ENCODE measurements around the gene CAMKMT. TPM values are rescaled to one million over a fixed set of nuclear protein-coding genes. Genes with fewer than 3 reads are reported as not detected.

Gene CAMKMT
- total RNA-seq, 1 experiment from 2014 or later, result 6.2 TPM

- in situ Hi-C loops (cut with HindIII; ENCODE audit: low pct_unique_long_range_greater_than_20kb, low sequenced_read_pairs), result no loop called here
- DNase-seq (ENCODE audit: low read depth), result no peak
Observed at GRCh38 chr2:44599130-44599529, 237.4 kb downstream of the CAMKMT start.

- DNase-seq (ENCODE audit: low read depth), result no peak
- in situ Hi-C loops (cut with HindIII; ENCODE audit: low pct_unique_long_range_greater_than_20kb, low sequenced_read_pairs), result no loop called here
Observed at GRCh38 chr2:44602446-44602845, 240.7 kb downstream of the CAMKMT start.

- no peak for DNase-seq (ENCODE audit: low read depth)
- in situ Hi-C loops (cut with HindIII; ENCODE audit: low pct_unique_long_range_greater_than_20kb, low sequenced_read_pairs), result no loop called here
Observed at GRCh38 chr2:44605511-44605910, 243.8 kb downstream of the CAMKMT start.

- no peak for DNase-seq (ENCODE audit: low read depth)
- in situ Hi-C loops (cut with HindIII; ENCODE audit: low pct_unique_long_range_greater_than_20kb, low sequenced_read_pairs), result no loop called here
Observed at GRCh38 chr2:44612276-44612675, 250.5 kb downstream of the CAMKMT start.

GRCh38 chr2:44614940-44615339 lies 253.2 kb downstream of the CAMKMT start:
- in situ Hi-C loops (cut with HindIII; ENCODE audit: low pct_unique_long_range_greater_than_20kb, low sequenced_read_pairs), result no loop called here
- DNase-seq (ENCODE audit: low read depth), result no peak

- in situ Hi-C loops (cut with HindIII; ENCODE audit: low pct_unique_long_range_greater_than_20kb, low sequenced_read_pairs), result no loop called here
Observed at GRCh38 chr2:44615950-44616518, 254.3 kb downstream of the CAMKMT start.

GRCh38 chr2:44616667-44617155 lies 255.0 kb downstream of the CAMKMT start:
- in situ Hi-C loops (cut with HindIII; ENCODE audit: low pct_unique_long_range_greater_than_20kb, low sequenced_read_pairs), result no loop called here
- no peak for DNase-seq (ENCODE audit: low read depth)

More at GRCh38 chr2:44615950-44616518, 254.3 kb downstream of the CAMKMT start:
- DNase-seq (ENCODE audit: low read depth), result peak; percentile 50

GRCh38 chr2:44618251-44619023 lies 256.7 kb downstream of the CAMKMT start:
- in situ Hi-C loops (cut with HindIII; ENCODE audit: low pct_unique_long_range_greater_than_20kb, low sequenced_read_pairs), result no loop called here
- DNase-seq (ENCODE audit: low read depth), result no peak

GRCh38 chr2:44620189-44620990 lies 258.6 kb downstream of the CAMKMT start:
- in situ Hi-C loops (cut with HindIII; ENCODE audit: low pct_unique_long_range_greater_than_20kb, low sequenced_read_pairs), result no loop called here
- DNase-seq (ENCODE audit: low read depth), result peak; percentile 90

GRCh38 chr2:44623622-44624351 lies 262.0 kb downstream of the CAMKMT start:
- no peak for DNase-seq (ENCODE audit: low read depth)
- in situ Hi-C loops (cut with HindIII; ENCODE audit: low pct_unique_long_range_greater_than_20kb, low sequenced_read_pairs), result no loop called here

- no peak for DNase-seq (ENCODE audit: low read depth)
- in situ Hi-C loops (cut with HindIII; ENCODE audit: low pct_unique_long_range_greater_than_20kb, low sequenced_read_pairs), result no loop called here
Observed at GRCh38 chr2:44628297-44628696, 266.6 kb downstream of the CAMKMT start.

GRCh38 chr2:44632931-44633689 lies 271.4 kb downstream of the CAMKMT start:
- DNase-seq (ENCODE audit: low read depth), result no peak
- in situ Hi-C loops (cut with HindIII; ENCODE audit: low pct_unique_long_range_greater_than_20kb, low sequenced_read_pairs), result no loop called here

GRCh38 chr2:44635725-44636124 lies 274.0 kb downstream of the CAMKMT start:
- in situ Hi-C loops (cut with HindIII; ENCODE audit: low pct_unique_long_range_greater_than_20kb, low sequenced_read_pairs), result no loop called here
- no peak for DNase-seq (ENCODE audit: low read depth)

- no peak for DNase-seq (ENCODE audit: low read depth)
- in situ Hi-C loops (cut with HindIII; ENCODE audit: low pct_unique_long_range_greater_than_20kb, low sequenced_read_pairs), result no loop called here
Observed at GRCh38 chr2:44638649-44639048, 276.9 kb downstream of the CAMKMT start.

- no peak for DNase-seq (ENCODE audit: low read depth)
- in situ Hi-C loops (cut with HindIII; ENCODE audit: low pct_unique_long_range_greater_than_20kb, low sequenced_read_pairs), result no loop called here
Observed at GRCh38 chr2:44639399-44639798, 277.7 kb downstream of the CAMKMT start.

- in situ Hi-C loops (cut with HindIII; ENCODE audit: low pct_unique_long_range_greater_than_20kb, low sequenced_read_pairs), result no loop called here
- no peak for DNase-seq (ENCODE audit: low read depth)
Observed at GRCh38 chr2:44642123-44642857, 280.5 kb downstream of the CAMKMT start.

- DNase-seq (ENCODE audit: low read depth), result no peak
- in situ Hi-C loops (cut with HindIII; ENCODE audit: low pct_unique_long_range_greater_than_20kb, low sequenced_read_pairs), result no loop called here
Observed at GRCh38 chr2:44645937-44646336, 284.2 kb downstream of the CAMKMT start.

Data from Caki2 (cell line).